GM13976 (cell line): Measurements from ENCODE around the gene TSHZ3.

Experiments
- DNase-seq: peaks from one replicate; pipeline ENCODE4 v3.0.0; 2012; ENCODE audit warnings: low spot score
- in situ Hi-C: fragments of 300-500 bp; cut with MboI; formaldehyde crosslinking; loops from one replicate; pipeline ENCODE4 v1.12.0; 2022; ENCODE audit warnings: low sequenced_read_pairs, mixed read lengths, inconsistent platforms; ENCODE audit not compliant: unreplicated experiment
- TF ChIP-seq, protein P1 (sequence below): IDR thresholded peaks from 2 replicates; pipeline ENCODE4 v1.5.1; 2012; ENCODE audit warnings: borderline replicate concordance, mild to moderate bottlenecking; ENCODE audit not compliant: insufficient read depth; ENCODE audit errors: extremely low read depth, missing control alignments, control extremely low read depth

TSHZ3 gene

DNA sequence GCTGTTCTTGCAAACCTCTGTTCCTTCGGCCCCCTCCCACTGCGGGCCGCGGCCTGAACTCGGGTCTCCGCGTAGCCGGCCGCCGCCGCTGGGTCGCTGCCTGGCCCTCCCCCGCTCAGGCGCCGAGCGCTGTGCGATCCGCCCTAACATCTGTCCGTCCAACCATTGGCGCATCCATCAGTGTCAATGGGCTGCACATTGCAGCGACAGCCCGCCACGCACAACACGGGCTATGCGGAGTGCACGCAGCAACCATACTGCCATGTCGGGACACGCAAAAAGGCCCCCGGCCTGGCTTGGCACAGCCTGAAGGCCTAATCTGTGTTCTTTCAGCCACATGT, 2.6 kb upstream of the TSHZ3 start:
- TF ChIP-seq, protein P1, sequence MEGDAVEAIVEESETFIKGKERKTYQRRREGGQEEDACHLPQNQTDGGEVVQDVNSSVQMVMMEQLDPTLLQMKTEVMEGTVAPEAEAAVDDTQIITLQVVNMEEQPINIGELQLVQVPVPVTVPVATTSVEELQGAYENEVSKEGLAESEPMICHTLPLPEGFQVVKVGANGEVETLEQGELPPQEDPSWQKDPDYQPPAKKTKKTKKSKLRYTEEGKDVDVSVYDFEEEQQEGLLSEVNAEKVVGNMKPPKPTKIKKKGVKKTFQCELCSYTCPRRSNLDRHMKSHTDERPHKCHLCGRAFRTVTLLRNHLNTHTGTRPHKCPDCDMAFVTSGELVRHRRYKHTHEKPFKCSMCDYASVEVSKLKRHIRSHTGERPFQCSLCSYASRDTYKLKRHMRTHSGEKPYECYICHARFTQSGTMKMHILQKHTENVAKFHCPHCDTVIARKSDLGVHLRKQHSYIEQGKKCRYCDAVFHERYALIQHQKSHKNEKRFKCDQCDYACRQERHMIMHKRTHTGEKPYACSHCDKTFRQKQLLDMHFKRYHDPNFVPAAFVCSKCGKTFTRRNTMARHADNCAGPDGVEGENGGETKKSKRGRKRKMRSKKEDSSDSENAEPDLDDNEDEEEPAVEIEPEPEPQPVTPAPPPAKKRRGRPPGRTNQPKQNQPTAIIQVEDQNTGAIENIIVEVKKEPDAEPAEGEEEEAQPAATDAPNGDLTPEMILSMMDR = no peak
- in situ Hi-C loops = no loop called here
- DNase-seq = no peak

GRCh38 chr19:31351056-31351854, 2.0 kb upstream of the TSHZ3 start:
- TF ChIP-seq, protein P1 = no peak
- DNase-seq = no peak
- in situ Hi-C loops = no loop called here

DNA sequence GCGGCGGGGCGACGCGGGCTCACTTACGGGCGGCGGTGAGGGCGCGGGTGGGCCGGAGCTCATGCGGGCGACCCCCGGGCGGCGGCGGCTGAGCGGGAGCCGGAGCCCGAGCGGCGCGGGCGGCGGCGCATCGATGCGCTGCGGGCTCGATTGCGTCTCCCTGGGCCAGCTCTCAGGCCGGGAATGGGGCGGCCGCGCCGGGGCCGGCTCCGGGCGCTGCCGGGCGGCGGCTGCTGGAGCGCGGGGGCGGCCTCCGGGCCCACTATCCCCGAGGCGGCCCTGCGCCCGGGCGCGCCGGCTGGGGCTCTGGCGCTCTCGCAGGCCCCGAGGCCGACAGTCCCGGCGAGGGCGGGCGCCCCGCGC, 1.4 kb upstream of the TSHZ3 start:
- no peak for DNase-seq
- TF ChIP-seq, protein P1 = no peak
- in situ Hi-C loops = no loop called here

DNA sequence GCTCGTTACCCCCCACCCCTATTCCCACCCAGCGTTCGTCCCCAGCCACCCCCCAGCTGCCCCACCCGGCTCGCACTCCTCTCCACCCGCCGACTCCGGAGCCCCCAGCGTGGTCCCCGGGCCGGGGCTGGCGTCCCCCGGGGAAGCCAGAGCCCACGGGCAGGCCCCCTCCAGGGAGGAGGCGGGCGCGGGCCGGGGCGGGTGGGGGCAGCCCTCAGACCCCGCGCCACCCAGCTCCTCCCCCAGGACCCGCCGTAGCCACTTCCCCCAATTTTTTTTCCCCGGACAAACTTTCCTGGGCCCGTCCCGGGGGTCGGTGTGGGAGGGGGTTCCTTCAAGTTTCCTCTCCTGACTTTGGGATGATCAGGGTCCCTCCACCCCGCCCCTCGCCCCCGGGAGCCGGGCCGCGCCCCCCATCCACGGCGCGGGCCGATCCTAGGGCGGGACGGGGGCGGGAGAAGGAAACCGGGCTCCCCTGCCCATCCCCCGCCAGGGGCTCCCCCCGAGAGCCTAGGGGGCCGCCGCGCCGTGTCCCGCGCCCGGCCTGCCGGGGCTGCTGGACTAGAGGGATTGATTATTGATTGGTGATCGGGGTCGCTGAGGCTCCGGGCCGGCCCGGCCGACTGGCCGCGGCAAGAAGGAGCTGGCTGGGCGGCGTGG, 927 bp upstream of the TSHZ3 start:
- in situ Hi-C loops = no loop called here
- TF ChIP-seq, protein P1 = no peak
- no peak for DNase-seq

- in situ Hi-C loops = no loop called here
- TF ChIP-seq, protein P1 = no peak
- DNase-seq = no peak
Measured at GRCh38 chr19:31348481-31349159, 616 bp downstream of the TSHZ3 start.

DNA sequence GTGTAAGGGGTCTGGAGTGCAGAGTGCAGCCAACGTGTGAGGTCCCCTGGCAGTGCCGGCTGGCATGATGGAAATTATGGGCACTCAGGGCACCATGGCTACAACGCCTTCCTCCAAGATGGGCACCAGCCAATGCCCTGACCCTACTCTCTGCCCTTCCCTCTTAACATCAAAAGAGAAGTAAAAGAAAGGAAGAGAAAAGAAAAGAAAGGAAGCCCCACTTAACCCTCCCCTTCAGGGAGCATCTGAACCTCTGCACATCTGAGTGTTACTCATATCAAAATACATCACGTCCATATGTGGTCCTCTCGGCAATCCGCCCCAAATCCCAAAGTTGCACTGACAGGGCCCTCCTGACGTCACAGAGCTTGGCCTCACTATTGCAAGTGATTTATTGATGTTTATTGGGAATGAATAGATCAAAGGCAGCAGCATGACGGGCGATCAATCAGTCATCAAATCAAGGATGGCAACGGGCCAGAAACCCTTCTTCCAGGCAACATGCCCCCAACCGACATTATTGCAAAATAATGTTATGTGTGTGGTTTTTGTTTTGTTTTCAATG, 1.3 kb downstream of the TSHZ3 start:
- no peak for DNase-seq
- in situ Hi-C loops = no loop called here
- TF ChIP-seq, protein P1 = no peak
